Progenitor cell of endocrine pancreas (in vitro differentiated cells): ENCODE data around the gene ASXL1. TPM values are rescaled to one million over a fixed set of nuclear protein-coding genes. Genes with fewer than 3 reads are reported as not detected.

Experiments
- DNase-seq: peaks from one replicate; pipeline ENCODE4 v3.0.0; 2021; ENCODE audit warnings: low spot score; ENCODE audit not compliant: unreplicated experiment
- H3K27ac Mint-ChIP-seq: 2 replicates; pipeline ENCODE4 v1.8.0; 2021; ENCODE audit warnings: mild to moderate bottlenecking, moderate library complexity, mixed read lengths
- H3K27me3 Mint-ChIP-seq: 2 replicates; pipeline ENCODE4 v1.8.0; 2021; ENCODE audit warnings: mixed read lengths
- H3K36me3 Mint-ChIP-seq: 2 replicates; pipeline ENCODE4 v1.8.0; 2022; ENCODE audit warnings: mixed read lengths; ENCODE audit not compliant: insufficient read depth
- H3K4me1 Mint-ChIP-seq: 2 replicates; pipeline ENCODE4 v1.8.0; 2021; ENCODE audit warnings: low read depth, mixed read lengths
- H3K4me3 Mint-ChIP-seq: 2 replicates; pipeline ENCODE4 v1.8.0; 2021; ENCODE audit warnings: low read depth, mild to moderate bottlenecking, moderate library complexity, mixed read lengths
- H3K9me3 Mint-ChIP-seq: 2 replicates; pipeline ENCODE4 v1.8.0; 2021; ENCODE audit warnings: low read depth, mixed read lengths
- total RNA-seq: library from RNA; stranded (reverse); gene quantifications from 2 replicates; pipeline ENCODE4 v1.2.1, GENCODE V29; 2021
- TF ChIP-seq, protein P1 (sequence below): fragments of 200-600 bp; sonication (generic); IDR thresholded peaks from one replicate; pipeline ENCODE4 v1.5.0; 2021; ENCODE audit warnings: antibody characterized with exemption, mild to moderate bottlenecking; ENCODE audit not compliant: unreplicated experiment

The ASXL1 gene
- total RNA-seq, 1 donor from 2014 or later, result 201 TPM

DNA sequence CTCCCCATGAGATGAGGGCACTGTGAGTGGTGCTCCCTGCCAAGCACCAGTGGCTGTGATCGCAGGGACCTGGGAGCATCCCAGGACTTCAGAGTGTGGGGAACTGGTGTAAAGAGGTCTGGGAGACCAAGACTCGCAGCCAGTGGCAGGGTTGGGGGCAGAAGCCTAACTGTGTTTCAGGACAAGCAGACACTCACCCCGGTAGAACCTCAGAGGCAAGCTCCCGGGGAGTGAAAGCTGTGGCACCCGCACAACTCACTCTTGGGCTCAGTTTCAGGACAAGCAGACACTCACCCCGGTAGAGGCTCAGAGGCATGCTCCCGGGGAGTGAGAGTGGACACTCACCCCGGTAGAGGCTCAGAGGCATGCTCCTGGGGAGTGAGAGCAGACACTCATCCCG lies 112.8 kb downstream of the ASXL1 start:
- DNase-seq, result no peak
- Mint-ChIP-seq H3K4me1 (peaks cover 46% of the 10 kb centered on the region), H3K27ac (no peak overlapping the region)

DNA sequence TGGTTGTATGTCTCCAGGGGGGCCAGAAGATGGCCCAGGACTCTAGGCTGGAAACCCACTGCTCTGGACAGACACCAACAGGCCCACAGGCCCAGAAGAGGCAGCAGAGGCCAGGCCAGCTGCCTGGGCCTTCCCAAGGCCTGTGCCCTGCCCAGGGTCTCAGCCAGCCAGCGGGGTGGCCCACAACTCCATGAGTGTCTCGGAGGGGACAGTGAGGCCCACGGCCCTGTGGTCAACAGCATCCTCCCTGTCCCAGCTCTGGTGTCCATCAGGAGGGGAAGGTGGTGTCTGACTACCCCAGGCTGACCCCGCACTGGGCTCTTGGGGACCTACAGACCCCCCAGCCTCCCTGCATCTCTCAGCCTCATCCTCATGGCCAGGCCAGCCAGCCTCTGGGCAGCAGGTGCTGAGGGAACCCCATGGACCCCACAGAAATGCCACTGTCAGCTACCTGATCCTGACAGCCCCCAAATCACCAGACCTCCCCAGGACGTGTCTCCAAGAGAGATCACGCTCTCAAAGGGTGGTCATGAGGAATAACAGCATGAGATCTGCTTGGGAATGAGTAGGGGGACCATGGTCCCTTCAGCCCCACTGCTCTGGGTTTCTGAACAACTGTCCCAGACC lies 114.6 kb downstream of the ASXL1 start:
- Mint-ChIP-seq H3K4me3 (peak overlapping the region; percentile 37), H3K4me1 (peaks cover 64% of the 10 kb centered on the region), H3K27me3 (no peaks in the 10 kb centered on the region), H3K36me3 (peaks cover 12% of the 10 kb centered on the region), H3K27ac (peak overlapping the region; percentile 74), H3K9me3 (no peaks in the 10 kb centered on the region)
- DNase-seq, result no peak
- TF ChIP-seq, protein P1, sequence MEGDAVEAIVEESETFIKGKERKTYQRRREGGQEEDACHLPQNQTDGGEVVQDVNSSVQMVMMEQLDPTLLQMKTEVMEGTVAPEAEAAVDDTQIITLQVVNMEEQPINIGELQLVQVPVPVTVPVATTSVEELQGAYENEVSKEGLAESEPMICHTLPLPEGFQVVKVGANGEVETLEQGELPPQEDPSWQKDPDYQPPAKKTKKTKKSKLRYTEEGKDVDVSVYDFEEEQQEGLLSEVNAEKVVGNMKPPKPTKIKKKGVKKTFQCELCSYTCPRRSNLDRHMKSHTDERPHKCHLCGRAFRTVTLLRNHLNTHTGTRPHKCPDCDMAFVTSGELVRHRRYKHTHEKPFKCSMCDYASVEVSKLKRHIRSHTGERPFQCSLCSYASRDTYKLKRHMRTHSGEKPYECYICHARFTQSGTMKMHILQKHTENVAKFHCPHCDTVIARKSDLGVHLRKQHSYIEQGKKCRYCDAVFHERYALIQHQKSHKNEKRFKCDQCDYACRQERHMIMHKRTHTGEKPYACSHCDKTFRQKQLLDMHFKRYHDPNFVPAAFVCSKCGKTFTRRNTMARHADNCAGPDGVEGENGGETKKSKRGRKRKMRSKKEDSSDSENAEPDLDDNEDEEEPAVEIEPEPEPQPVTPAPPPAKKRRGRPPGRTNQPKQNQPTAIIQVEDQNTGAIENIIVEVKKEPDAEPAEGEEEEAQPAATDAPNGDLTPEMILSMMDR, result no peak

More for the DNA sequence above, 112.8 kb downstream of the ASXL1 start:
- TF ChIP-seq, protein P1, result no peak
- Mint-ChIP-seq H3K36me3 (peaks cover 12% of the 10 kb centered on the region), H3K4me3 (no peak overlapping the region), H3K9me3 (no peaks in the 10 kb centered on the region), H3K27me3 (no peaks in the 10 kb centered on the region)

DNA sequence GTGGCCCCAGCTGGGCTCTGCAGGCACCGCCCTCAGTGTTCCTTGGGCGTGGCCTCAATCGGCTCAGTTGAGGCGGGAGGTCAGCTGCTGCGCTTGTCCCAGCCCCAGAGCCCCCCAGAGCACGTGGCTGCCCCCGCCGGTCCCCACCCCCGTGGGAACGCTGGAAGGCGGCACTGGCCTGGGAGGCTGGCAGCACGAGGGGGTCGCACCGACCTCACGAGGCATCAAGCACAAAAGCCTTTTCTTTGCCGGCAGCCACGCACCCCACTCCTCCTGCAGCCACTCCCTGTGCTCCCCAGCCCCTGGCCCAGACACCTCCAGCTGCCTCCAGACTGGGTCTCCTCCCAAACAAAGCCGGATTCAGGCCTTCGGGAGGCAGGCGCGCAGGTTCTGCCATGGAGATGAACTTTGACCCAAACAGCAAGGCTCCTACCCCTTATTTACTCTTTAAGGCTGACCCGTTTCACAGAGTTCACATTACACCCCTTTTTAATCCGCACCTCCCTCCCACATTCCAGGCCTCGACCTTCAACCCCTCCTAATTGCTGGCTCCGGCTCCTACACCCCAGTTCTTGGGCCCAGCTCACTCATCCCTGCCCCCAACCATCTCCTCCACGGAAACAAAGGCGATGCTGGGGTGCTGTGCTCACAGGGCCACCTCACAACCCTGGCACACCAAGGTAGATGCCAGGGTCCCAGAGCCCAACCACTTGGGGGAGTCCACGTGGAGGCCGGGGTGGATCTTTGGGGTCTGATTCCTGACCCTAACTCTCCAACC lies 115.3 kb downstream of the ASXL1 start:
- no peaks in the 10 kb centered on the region for H3K27me3 Mint-ChIP-seq
- TF ChIP-seq, protein P1, result no peak
- H3K9me3 Mint-ChIP-seq, result no peaks in the 10 kb centered on the region
- H3K4me3 Mint-ChIP-seq, result peak overlapping the region; percentile 56
- peaks cover 71% of the 10 kb centered on the region for H3K4me1 Mint-ChIP-seq
- H3K36me3 Mint-ChIP-seq, result peaks cover 12% of the 10 kb centered on the region
- peak overlapping the region; percentile 98 for H3K27ac Mint-ChIP-seq
- DNase-seq, result no peak

DNA sequence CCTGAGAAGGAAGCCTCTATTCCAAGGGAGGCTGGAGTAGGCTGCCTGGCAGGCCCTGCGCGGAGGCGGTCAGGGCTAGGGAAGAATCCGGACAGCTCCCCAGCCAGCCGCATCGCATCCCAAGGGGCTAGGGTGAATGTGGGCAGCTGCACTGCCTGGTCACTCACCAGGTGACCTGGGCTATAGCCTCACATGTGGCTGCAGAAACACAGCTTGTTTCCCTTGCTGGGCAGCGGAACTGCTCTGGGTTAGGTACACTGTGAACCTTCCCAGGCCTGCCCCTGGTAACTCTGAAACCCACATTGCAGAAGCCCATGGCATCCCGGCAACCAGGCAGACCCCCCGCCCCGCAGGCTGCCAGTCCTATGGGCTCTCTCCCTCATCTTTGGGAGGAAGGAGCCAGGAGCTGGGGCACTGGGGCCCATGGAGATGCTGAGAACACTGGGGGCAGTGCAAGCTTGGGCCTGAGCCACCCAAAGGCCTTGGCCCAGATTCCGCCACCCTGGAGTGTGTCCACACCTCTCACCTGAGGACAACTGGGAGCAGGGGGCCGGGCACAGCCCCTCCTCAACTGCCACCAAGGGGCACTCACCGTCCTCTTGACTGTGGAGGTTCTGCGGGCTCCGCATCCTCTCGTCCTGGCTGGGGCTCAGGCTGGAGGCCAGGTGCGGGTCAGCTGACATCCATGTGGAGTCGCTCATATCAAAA lies 116.0 kb downstream of the ASXL1 start:
- Mint-ChIP-seq H3K4me3 (peak overlapping the region; percentile 56), H3K36me3 (peaks cover 12% of the 10 kb centered on the region), H3K27ac (peak overlapping the region; percentile 98), H3K9me3 (no peaks in the 10 kb centered on the region), H3K27me3 (no peaks in the 10 kb centered on the region), H3K4me1 (peaks cover 76% of the 10 kb centered on the region)
- DNase-seq, result no peak
- TF ChIP-seq, protein P1, result no peak

DNA sequence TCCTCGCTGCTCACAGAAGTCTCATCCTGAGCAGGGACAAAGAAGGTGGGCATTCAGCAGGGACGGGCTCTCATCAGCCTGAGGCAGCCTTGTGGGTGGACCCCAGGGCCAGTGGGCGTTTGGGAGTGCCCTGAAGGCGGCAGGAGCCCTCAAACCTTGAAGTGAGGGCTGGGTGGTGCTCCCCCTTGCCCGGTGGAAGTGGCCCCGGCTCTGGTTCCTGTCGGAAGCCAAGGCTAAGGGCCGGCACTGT lies 116.5 kb downstream of the ASXL1 start:
- Mint-ChIP-seq H3K4me1 (peaks cover 81% of the 10 kb centered on the region), H3K27me3 (no peaks in the 10 kb centered on the region), H3K4me3 (peak overlapping the region; percentile 26), H3K27ac (peak overlapping the region; percentile 98), H3K36me3 (peaks cover 12% of the 10 kb centered on the region), H3K9me3 (no peaks in the 10 kb centered on the region)
- DNase-seq, result no peak
- TF ChIP-seq, protein P1, result no peak
